SK-N-SH treated with all-trans-retinoic acid at 6 μM for 48 hours (cell line): Measurements from ENCODE around the gene ZDHHC11.

Experiments used
- ATAC-seq: fragments of 200-7000 bp; cut with Tn5 transposase; 3 replicates; pipeline ENCODE4 v1.9.1; 2020; ENCODE audit warnings: mild to moderate bottlenecking, moderate library complexity
- ARNTL ChIP-seq: fragments of 450-650 bp; formaldehyde crosslinking; IDR thresholded peaks from 2 replicates; pipeline ENCODE4 v1.5.0; 2020; ENCODE audit warnings: low read depth, mild to moderate bottlenecking, moderate library complexity, borderline replicate concordance
- BACH2 ChIP-seq: fragments of 250-450 bp; sonication (Bioruptor Pico); IDR thresholded peaks from 2 replicates; pipeline ENCODE4 v1.9.0; 2021; ENCODE audit warnings: mild to moderate bottlenecking, borderline replicate concordance
- CREB5 ChIP-seq: fragments of 250-450 bp; sonication (Bioruptor Pico); IDR thresholded peaks from 2 replicates; pipeline ENCODE4 v1.5.1; 2020; ENCODE audit warnings: low read depth, mild to moderate bottlenecking, moderate library complexity
- CSDC2 ChIP-seq: fragments of 250-450 bp; sonication (Bioruptor Pico); IDR thresholded peaks from 2 replicates; pipeline ENCODE4 v1.5.0; 2020; ENCODE audit warnings: mild to moderate bottlenecking, moderate library complexity
- ESRRG ChIP-seq: fragments of 250-450 bp; sonication (Bioruptor Pico); IDR thresholded peaks from 2 replicates; pipeline ENCODE4 v1.6.1; 2021; ENCODE audit warnings: mild to moderate bottlenecking
- GLIS3 ChIP-seq: fragments of 250-450 bp; sonication (Bioruptor Pico); IDR thresholded peaks from 2 replicates; pipeline ENCODE4 v1.5.0; 2020; ENCODE audit warnings: mild to moderate bottlenecking, moderate library complexity
- ISL1 ChIP-seq: fragments of 250-450 bp; sonication (Bioruptor Pico); IDR thresholded peaks from 2 replicates; pipeline ENCODE4 v2.1.2; 2022; ENCODE audit warnings: mild to moderate bottlenecking, moderate library complexity
- OSR1 ChIP-seq: fragments of 250-450 bp; sonication (Bioruptor Pico); IDR thresholded peaks from 2 replicates; pipeline ENCODE4 v1.8.0; 2022; ENCODE audit warnings: moderate library complexity, mild to moderate bottlenecking, inconsistent platforms
- PATZ1 ChIP-seq: fragments of 250-450 bp; sonication (Bioruptor Pico); IDR thresholded peaks from 2 replicates; pipeline ENCODE4 v1.8.0; 2020; ENCODE audit warnings: mild to moderate bottlenecking, moderate library complexity, borderline replicate concordance
- POU6F1 ChIP-seq: fragments of 250-450 bp; sonication (Bioruptor Pico); IDR thresholded peaks from 2 replicates; pipeline ENCODE4 v1.8.0; 2021; ENCODE audit warnings: low read depth, mild to moderate bottlenecking, moderate library complexity, borderline replicate concordance
- PPARA ChIP-seq: fragments of 250-450 bp; sonication (Bioruptor Pico); IDR thresholded peaks from 2 replicates; pipeline ENCODE4 v1.5.0; 2020; ENCODE audit warnings: mild to moderate bottlenecking, borderline replicate concordance
- RARB ChIP-seq: fragments of 250-450 bp; sonication (Bioruptor Pico); IDR thresholded peaks from 2 replicates; pipeline ENCODE4 v1.8.0; 2021; ENCODE audit warnings: mild to moderate bottlenecking, moderate library complexity
- TCF4 ChIP-seq: fragments of 250-450 bp; sonication (Bioruptor Pico); IDR thresholded peaks from 2 replicates; pipeline ENCODE4 v1.8.0; 2021; ENCODE audit warnings: mild to moderate bottlenecking, moderate library complexity, borderline replicate concordance
- TOX ChIP-seq: fragments of 250-450 bp; sonication (Bioruptor Pico); IDR thresholded peaks from 2 replicates; pipeline ENCODE4 v1.8.0; 2021; ENCODE audit warnings: mild to moderate bottlenecking, moderate library complexity, borderline replicate concordance
- TSHZ2 ChIP-seq: fragments of 250-450 bp; sonication (Bioruptor Pico); IDR thresholded peaks from 2 replicates; pipeline ENCODE4 v1.5.0; 2020; ENCODE audit warnings: mild to moderate bottlenecking, moderate library complexity
- ZC3H10 ChIP-seq: fragments of 250-450 bp; sonication (Bioruptor Pico); IDR thresholded peaks from 2 replicates; pipeline ENCODE4 v1.5.1; 2021; ENCODE audit warnings: mild to moderate bottlenecking, moderate library complexity
- ZFP3 ChIP-seq: fragments of 250-450 bp; sonication (Bioruptor Pico); IDR thresholded peaks from 2 replicates; pipeline ENCODE4 v1.5.0; 2020; ENCODE audit warnings: mild to moderate bottlenecking, moderate library complexity
- ZFP30 ChIP-seq: fragments of 450-650 bp; formaldehyde crosslinking; IDR thresholded peaks from 2 replicates; pipeline ENCODE4 v1.5.0; 2022; ENCODE audit warnings: mild to moderate bottlenecking, moderate library complexity
- ZNF565 ChIP-seq: fragments of 450-650 bp; formaldehyde crosslinking; conservative IDR thresholded peaks from 2 replicates; pipeline ENCODE4 v1.5.0; 2020; ENCODE audit warnings: low read depth, mild to moderate bottlenecking, moderate library complexity
- ZNF70 ChIP-seq: fragments of 450-650 bp; formaldehyde crosslinking; IDR thresholded peaks from 2 replicates; pipeline ENCODE4 v1.5.0; 2020; ENCODE audit warnings: mild to moderate bottlenecking, moderate library complexity
- ZNF8 ChIP-seq: fragments of 450-650 bp; formaldehyde crosslinking; IDR thresholded peaks from 2 replicates; pipeline ENCODE4 v1.5.0; 2020; ENCODE audit warnings: mild to moderate bottlenecking, moderate library complexity

The ZDHHC11 gene

GRCh38 chr5:878125-878524 is 27.3 kb upstream of the ZDHHC11 start:
- no peak for ATAC-seq

GRCh38 chr5:876398-877365 is 25.9 kb upstream of the ZDHHC11 start:
- ATAC-seq = no peak
- TF ChIP-seq GLIS3 (CRISPR knock-in tag) (no peak), ZNF70 (CRISPR knock-in tag) (no peak), ZNF8 (CRISPR knock-in tag) (no peak), OSR1 (CRISPR knock-in tag) (no peak)

More at GRCh38 chr5:878125-878524, 27.3 kb upstream of the ZDHHC11 start:
- no peak for TF ChIP-seq RARB (CRISPR knock-in tag)
- no peak for TF ChIP-seq CREB5
- TF ChIP-seq BACH2 = no peak
- TF ChIP-seq ZNF565 = no peak
- TF ChIP-seq CSDC2 = no peak
- no peak for TF ChIP-seq ARNTL (CRISPR knock-in tag)
- no peak for TF ChIP-seq ESRRG (CRISPR knock-in tag)
- TF ChIP-seq POU6F1 (CRISPR knock-in tag) = no peak
- TF ChIP-seq ZFP3 = no peak
- no peak for TF ChIP-seq ZC3H10 (CRISPR knock-in tag)
- no peak for TF ChIP-seq ZFP30 (CRISPR knock-in tag)
- no peak for TF ChIP-seq ZNF8 (CRISPR knock-in tag)
- TF ChIP-seq, all 23 proteins: peak for 0

GRCh38 chr5:875931-876330 is 25.1 kb upstream of the ZDHHC11 start:
- ATAC-seq = no peak
- TF ChIP-seq PPARA (CRISPR knock-in tag) (no peak), ZNF70 (CRISPR knock-in tag) (no peak), GLIS3 (CRISPR knock-in tag) (no peak), ARNTL (CRISPR knock-in tag) (no peak), RARB (CRISPR knock-in tag) (no peak), ZC3H10 (CRISPR knock-in tag) (no peak), ZNF565 (no peak), POU6F1 (CRISPR knock-in tag) (no peak)

- TF ChIP-seq TOX (CRISPR knock-in tag) (no peak), ZFP30 (CRISPR knock-in tag) (no peak), ZNF565 (no peak), GLIS3 (CRISPR knock-in tag) (no peak), PATZ1 (CRISPR knock-in tag) (no peak), ZNF8 (CRISPR knock-in tag) (no peak), CREB5 (no peak), TCF4 (CRISPR knock-in tag) (no peak), ZC3H10 (CRISPR knock-in tag) (no peak), ISL1 (CRISPR knock-in tag) (no peak), TSHZ2 (CRISPR knock-in tag) (no peak), RARB (CRISPR knock-in tag) (no peak), OSR1 (CRISPR knock-in tag) (no peak), BACH2 (no peak)
- no peak for ATAC-seq
Observed at GRCh38 chr5:873328-873727, 22.5 kb upstream of the ZDHHC11 start.
